ENCODE data around the gene SMPD2.

Gene SMPD2

DNA sequence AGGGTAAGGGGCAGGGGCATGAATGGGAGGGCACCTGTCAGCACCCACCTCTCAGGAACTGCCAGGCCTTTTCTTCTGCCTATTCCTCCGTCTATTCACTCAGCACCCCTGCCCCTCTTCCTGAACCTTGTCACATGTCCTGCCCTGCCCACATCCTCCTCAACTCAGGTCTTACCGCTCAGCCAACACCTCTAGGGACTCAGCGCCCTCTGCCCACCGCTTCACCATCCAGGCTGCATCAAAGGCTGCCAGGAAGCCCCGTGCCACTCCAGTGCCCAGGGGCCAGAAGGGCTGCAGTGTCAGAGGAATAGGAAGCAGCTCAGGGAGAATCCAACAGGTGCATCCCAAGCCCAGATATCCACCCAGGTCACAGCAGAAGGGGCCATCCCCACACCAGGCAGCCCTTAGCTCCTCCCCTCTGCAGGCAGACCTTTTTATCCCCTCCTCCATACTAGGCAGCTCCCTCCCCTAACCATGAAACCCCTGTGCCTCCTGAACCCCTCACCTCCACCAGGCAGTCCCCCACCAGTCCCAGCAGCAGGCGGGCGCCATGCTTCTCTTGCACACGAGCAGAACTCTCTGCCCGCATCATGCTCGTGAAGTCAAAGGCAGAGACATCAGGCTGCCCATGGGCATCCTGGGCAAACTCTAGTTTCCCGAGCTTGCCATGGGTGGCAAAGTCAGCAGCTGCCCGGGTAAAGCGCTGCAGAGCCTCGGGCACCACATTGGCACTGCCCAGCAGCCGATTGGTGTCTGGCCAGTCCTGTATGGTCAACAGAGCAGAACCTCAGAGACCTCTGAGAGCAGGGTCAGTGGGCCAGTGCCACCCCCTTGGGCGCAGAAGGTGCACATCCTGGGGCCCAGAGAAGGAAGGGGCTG lies 9.5 kb downstream of the SMPD2 start:
- no peak overlapping the region for H3K4me3 ChIP-seq (replicated peaks; ENCODE audit: insufficient read depth, low read length)
- H3K27ac ChIP-seq (replicated peaks), result no peak overlapping the region
- DNase-seq (ENCODE audit: low read depth in 1 of 2, low spot score in 1 of 2), result no peak
- no peaks in the 10 kb centered on the region for H3K27me3 ChIP-seq (ENCODE audit: insufficient read depth, poor library complexity, severe bottlenecking)
- no peak for TF ChIP-seq GABPA (IDR thresholded peaks at IDR 0.05; ENCODE audit: low read depth)
- no peak for TF ChIP-seq REST (IDR thresholded peaks at IDR 0.05; ENCODE audit: insufficient replicate concordance, low read depth)
- no peak for TF ChIP-seq CTCF (IDR thresholded peaks at IDR 0.05; ENCODE audit: insufficient read depth, low read length)
- TF ChIP-seq POLR2AphosphoS5 (IDR thresholded peaks at IDR 0.05; ENCODE audit: low read depth), result no peak
- TF ChIP-seq SPI1 (IDR thresholded peaks at IDR 0.05; ENCODE audit: borderline replicate concordance, low read depth), result no peak

- Histone ChIP-seq H3K27me3 (ENCODE audit: insufficient read depth, poor library complexity, severe bottlenecking) (no peaks in the 10 kb centered on the region), H3K27ac (replicated peaks) (no peak overlapping the region), H3K4me3 (replicated peaks; ENCODE audit: insufficient read depth, low read length) (no peak overlapping the region)
- no peak for DNase-seq (ENCODE audit: low read depth in 1 of 2, low spot score in 1 of 2)
- TF ChIP-seq GABPA (IDR thresholded peaks at IDR 0.05; ENCODE audit: low read depth), result no peak
- TF ChIP-seq SPI1 (IDR thresholded peaks at IDR 0.05; ENCODE audit: borderline replicate concordance, low read depth), result no peak
- no peak for TF ChIP-seq CTCF (IDR thresholded peaks at IDR 0.05; ENCODE audit: insufficient read depth, low read length)
- no peak for TF ChIP-seq REST (IDR thresholded peaks at IDR 0.05; ENCODE audit: insufficient replicate concordance, low read depth)
- no peak for TF ChIP-seq POLR2AphosphoS5 (IDR thresholded peaks at IDR 0.05; ENCODE audit: low read depth)
Measured at GRCh38 chr6:109450801-109451200, 10.3 kb downstream of the SMPD2 start.

DNA sequence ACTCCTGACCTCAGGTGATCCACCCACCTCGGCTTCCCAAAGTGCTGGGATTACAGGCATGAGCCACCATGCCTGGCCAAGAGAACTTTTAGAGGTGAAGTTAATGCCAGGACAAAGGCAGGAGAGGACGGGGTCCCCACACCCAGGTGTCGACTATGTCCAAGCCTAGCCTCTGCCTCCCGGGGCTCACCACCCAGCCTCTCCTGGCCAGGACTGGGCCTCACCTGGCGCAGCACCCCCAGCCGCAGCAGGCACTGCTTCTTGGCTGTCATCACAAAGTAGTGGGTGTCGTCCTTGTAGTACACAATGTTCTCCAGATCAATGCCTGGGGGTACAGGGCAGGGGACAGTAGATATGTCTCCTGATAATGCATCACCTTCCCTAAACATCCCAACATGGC lies 10.9 kb downstream of the SMPD2 start:
- no peak for DNase-seq (ENCODE audit: low read depth in 1 of 2, low spot score in 1 of 2)
- TF ChIP-seq REST (IDR thresholded peaks at IDR 0.05; ENCODE audit: insufficient replicate concordance, low read depth), result no peak
- TF ChIP-seq POLR2AphosphoS5 (IDR thresholded peaks at IDR 0.05; ENCODE audit: low read depth), result no peak
- Histone ChIP-seq H3K4me3 (replicated peaks; ENCODE audit: insufficient read depth, low read length) (no peak overlapping the region), H3K27ac (replicated peaks) (no peak overlapping the region), H3K27me3 (ENCODE audit: insufficient read depth, poor library complexity, severe bottlenecking) (no peaks in the 10 kb centered on the region)

All from HL-60 (cell line).